ENCODE measurements around the gene NCSTN. TPM values are rescaled to one million over a fixed set of nuclear protein-coding genes. Genes with fewer than 3 reads are reported as not detected.

Gene NCSTN
- total RNA-seq, 1 donor from 2014 or later: 142 TPM

- Mint-ChIP-seq H3K27ac (no peak overlapping the region), H3K36me3 (ENCODE audit: insufficient read depth) (peaks cover 30% of the 10 kb centered on the region), H3K9me3 (ENCODE audit: low read depth) (no peaks in the 10 kb centered on the region), H3K27me3 (no peaks in the 10 kb centered on the region), H3K4me1 (ENCODE audit: low read depth) (no peaks in the 10 kb centered on the region), H3K4me3 (ENCODE audit: low read depth) (no peak overlapping the region)
- TF ChIP-seq CTCF (IDR thresholded peaks at IDR 0.05; ENCODE audit: unreplicated experiment): no peak
- no peak for DNase-seq (ENCODE audit: low spot score, unreplicated experiment)
These were observed 17.9 kb upstream of the NCSTN start for GRCh38 chr1:160325252-160325651.

DNA sequence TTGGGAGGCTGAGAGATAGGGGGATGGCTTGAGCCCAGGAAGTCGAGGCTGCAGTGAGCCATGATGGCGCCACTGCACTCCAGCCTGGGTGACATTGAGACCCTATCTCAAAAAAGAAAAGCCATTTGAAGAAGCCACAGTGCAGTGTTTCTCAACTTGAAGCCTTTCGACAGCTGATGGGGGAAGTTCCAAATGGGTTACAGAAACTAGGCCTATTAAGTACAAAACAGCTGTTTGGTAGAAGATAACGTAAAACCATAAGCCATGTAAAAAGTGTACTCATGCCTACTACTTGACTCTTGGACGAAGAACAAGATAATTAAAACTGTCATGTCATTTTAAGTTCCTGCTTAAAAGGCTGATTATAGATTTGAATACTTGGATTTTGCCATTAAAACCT is 16.8 kb upstream of the NCSTN start:
- H3K27me3 Mint-ChIP-seq: no peaks in the 10 kb centered on the region
- DNase-seq (ENCODE audit: low spot score, unreplicated experiment): no peak
- no peaks in the 10 kb centered on the region for H3K9me3 Mint-ChIP-seq (ENCODE audit: low read depth)
- H3K27ac Mint-ChIP-seq: no peak overlapping the region
- H3K36me3 Mint-ChIP-seq (ENCODE audit: insufficient read depth): peaks cover 27% of the 10 kb centered on the region
- no peaks in the 10 kb centered on the region for H3K4me1 Mint-ChIP-seq (ENCODE audit: low read depth)
- H3K4me3 Mint-ChIP-seq (ENCODE audit: low read depth): no peak overlapping the region
- TF ChIP-seq CTCF (IDR thresholded peaks at IDR 0.05; ENCODE audit: unreplicated experiment): no peak

GRCh38 chr1:160328184-160328583 is 15.0 kb upstream of the NCSTN start:
- no peak for DNase-seq (ENCODE audit: low spot score, unreplicated experiment)
- no peaks in the 10 kb centered on the region for H3K27me3 Mint-ChIP-seq
- TF ChIP-seq CTCF (IDR thresholded peaks at IDR 0.05; ENCODE audit: unreplicated experiment): no peak
- no peak overlapping the region for H3K4me3 Mint-ChIP-seq (ENCODE audit: low read depth)
- H3K27ac Mint-ChIP-seq: no peak overlapping the region
- no peaks in the 10 kb centered on the region for H3K9me3 Mint-ChIP-seq (ENCODE audit: low read depth)
- H3K4me1 Mint-ChIP-seq (ENCODE audit: low read depth): no peaks in the 10 kb centered on the region
- peaks cover 24% of the 10 kb centered on the region for H3K36me3 Mint-ChIP-seq (ENCODE audit: insufficient read depth)

DNA sequence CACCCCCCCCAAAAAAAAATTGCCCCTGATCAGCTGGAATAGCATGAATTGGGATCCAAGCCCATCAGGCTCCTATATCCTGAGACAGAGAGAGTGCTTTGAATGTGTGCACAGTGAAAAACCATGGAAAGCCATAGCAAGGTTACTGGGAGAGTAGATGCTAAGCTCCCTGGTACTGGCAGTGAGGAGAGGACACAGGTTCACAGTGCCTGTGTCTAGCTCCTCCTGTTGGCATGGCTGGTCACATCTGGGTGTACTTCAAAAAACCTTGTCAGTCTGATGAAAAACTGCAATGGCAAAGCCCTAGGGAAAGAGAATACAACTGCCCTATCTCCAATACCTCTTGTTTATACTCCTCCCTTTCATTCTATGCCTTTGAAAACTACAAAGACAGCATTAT is 13.1 kb upstream of the NCSTN start:
- no peak for DNase-seq (ENCODE audit: low spot score, unreplicated experiment)
- no peak overlapping the region for H3K4me3 Mint-ChIP-seq (ENCODE audit: low read depth)
- H3K27ac Mint-ChIP-seq: no peak overlapping the region
- no peak for TF ChIP-seq CTCF (IDR thresholded peaks at IDR 0.05; ENCODE audit: unreplicated experiment)
- no peaks in the 10 kb centered on the region for H3K4me1 Mint-ChIP-seq (ENCODE audit: low read depth)
- no peaks in the 10 kb centered on the region for H3K9me3 Mint-ChIP-seq (ENCODE audit: low read depth)
- H3K36me3 Mint-ChIP-seq (ENCODE audit: insufficient read depth): peaks cover 25% of the 10 kb centered on the region
- no peaks in the 10 kb centered on the region for H3K27me3 Mint-ChIP-seq

DNA sequence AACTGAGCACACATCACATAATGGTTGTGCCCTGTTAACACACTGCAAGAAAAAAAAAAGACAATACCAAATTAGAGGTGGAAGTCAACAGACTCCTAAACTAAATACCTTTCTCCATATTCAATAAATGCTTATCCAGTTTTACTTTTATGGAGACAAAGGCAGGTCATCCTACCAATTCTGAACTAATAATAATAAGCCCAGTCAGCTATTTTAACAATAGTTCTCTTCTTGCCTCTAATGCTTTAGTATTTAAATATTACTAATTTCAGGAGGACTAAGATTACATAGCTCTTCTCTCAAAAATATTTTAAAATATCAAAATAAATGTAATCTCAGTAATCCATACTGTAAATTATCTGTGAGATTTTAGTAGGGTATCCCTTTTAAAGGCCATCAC is 10.7 kb upstream of the NCSTN start:
- H3K36me3 Mint-ChIP-seq (ENCODE audit: insufficient read depth): peaks cover 21% of the 10 kb centered on the region
- TF ChIP-seq CTCF (IDR thresholded peaks at IDR 0.05; ENCODE audit: unreplicated experiment): no peak
- no peaks in the 10 kb centered on the region for H3K4me1 Mint-ChIP-seq (ENCODE audit: low read depth)
- no peak overlapping the region for H3K4me3 Mint-ChIP-seq (ENCODE audit: low read depth)
- H3K27ac Mint-ChIP-seq: no peak overlapping the region
- H3K9me3 Mint-ChIP-seq (ENCODE audit: low read depth): no peaks in the 10 kb centered on the region
- H3K27me3 Mint-ChIP-seq: no peaks in the 10 kb centered on the region
- DNase-seq (ENCODE audit: low spot score, unreplicated experiment): no peak

Measured in progenitor cell of endocrine pancreas (in vitro differentiated cells).